HG02763 (cell line): ENCODE data around the gene ROR1.
"Not testable (repeated sequence)": the region's sequence is repeated elsewhere in the genome, so short reads cannot be mapped to it uniquely, and the experiment has no call there.

Source experiments
- ATAC-seq: cut with Tn5 transposase; IDR thresholded peaks from one replicate; pipeline ENCODE4 v1.9.1; 2021; ENCODE audit warnings: mild to moderate bottlenecking, moderate library complexity; ENCODE audit not compliant: unreplicated experiment

Gene ROR1

DNA sequence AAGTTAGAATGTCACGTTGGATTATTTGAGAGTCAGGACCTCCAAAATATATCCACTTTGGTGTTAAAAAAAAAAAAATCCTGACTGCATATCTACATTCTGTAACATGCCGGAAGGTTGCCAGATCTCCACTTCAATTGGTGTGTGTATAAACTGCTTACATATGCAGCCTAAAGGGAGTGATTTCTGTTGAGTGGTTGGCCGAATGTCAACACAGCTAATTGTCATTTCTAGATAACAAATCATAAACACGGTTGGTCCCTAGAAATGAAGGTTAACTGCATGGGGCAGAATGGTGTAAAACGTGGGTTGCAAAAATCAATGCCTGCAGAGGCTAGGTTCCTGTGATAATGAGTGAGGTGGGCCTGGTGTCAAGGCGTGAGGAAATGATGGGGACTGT, 15.0 kb upstream of the ROR1 start:
- ATAC-seq = no peak

DNA sequence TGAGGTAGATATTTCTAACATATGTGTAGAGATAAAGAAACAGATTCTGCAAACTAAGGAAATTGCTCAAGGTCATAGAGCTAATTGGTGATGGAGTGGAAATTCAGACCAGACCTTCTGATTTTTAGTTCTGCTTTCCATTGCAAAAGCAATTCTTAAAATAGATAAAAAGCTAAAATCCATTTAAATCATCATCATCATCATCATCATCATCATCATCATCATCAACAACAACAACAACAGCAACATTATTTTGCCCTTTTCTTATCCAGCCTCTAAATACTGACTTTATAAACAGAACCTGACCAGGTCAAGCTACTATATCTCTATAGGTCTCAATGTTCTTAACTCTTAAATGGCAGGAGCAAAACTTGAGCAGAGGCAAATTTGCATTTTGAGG, 14.0 kb upstream of the ROR1 start:
- ATAC-seq = no peak

DNA sequence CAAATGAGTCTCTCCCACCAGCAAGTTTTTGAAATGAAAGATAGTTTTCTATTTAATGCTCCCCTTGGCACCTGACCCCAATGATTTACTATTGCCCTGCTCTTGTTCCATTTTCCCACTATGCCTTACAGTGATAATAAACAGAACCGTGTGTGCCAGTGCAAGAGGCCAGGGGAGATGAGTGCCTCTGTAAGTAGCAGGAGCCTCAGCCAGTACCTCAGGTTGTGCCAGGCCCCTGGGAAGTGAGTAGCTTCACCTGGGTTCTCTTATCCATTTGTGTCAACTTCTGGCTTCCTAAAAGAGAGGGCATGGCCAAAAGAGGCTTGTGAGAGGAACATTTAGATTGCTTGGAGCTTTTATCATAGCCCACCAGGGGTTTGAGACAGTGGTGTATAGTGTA, 3.4 kb upstream of the ROR1 start:
- no peak for ATAC-seq

DNA sequence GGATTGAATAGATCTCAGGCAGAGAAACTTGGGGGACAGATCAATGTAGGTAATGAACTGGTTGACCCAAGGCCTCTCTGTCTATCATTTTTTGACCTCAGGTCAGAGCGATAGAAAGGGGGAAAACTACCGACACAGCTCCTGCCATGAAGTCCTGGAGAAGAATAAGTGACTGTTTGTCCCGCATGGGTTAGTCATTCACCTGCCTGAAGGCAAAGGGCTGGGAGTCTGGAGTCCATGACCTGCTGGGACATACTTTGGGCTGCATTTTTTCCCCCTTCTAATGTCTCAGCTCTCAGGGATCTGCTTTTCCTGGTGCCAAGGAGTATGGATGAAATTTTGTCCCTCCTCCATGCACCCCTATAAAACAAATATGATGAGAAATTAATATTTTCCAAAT, 1.6 kb upstream of the ROR1 start:
- ATAC-seq = no peak

DNA sequence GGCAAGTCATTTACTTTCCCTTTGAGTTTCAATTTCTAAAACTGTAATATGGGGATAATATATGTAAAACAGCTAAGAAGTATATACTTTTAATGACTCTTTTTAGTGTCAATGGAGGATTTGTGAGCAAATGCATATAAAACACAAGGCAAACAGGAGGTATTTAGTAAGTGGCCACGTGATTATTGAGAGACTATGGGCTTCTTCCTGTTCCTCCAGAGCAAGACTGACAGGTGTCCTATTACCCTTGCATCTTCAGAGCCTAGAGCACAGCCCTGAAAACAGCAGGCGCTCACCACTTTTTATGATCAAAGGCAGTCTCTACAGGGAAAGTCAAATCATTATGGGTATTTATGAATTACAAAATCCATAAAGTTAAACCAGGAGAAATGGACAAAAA, 941 bp upstream of the ROR1 start:
- no peak for ATAC-seq

DNA sequence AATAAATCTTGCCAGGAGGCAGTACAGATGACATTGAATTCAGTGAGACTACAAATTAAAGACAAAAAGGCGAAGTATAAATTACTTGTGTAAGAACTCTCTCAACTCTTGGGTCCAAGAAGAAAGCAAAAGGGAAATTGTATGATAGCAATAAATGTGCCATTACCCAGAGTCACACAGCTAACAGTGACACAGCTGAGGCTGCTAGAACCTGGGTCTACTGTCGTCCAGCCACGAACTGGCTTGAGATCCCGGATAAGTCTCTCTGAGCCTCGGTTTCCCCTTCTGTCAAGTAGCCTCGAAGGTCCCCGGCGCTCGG, 362 bp upstream of the ROR1 start:
- no peak for ATAC-seq

DNA sequence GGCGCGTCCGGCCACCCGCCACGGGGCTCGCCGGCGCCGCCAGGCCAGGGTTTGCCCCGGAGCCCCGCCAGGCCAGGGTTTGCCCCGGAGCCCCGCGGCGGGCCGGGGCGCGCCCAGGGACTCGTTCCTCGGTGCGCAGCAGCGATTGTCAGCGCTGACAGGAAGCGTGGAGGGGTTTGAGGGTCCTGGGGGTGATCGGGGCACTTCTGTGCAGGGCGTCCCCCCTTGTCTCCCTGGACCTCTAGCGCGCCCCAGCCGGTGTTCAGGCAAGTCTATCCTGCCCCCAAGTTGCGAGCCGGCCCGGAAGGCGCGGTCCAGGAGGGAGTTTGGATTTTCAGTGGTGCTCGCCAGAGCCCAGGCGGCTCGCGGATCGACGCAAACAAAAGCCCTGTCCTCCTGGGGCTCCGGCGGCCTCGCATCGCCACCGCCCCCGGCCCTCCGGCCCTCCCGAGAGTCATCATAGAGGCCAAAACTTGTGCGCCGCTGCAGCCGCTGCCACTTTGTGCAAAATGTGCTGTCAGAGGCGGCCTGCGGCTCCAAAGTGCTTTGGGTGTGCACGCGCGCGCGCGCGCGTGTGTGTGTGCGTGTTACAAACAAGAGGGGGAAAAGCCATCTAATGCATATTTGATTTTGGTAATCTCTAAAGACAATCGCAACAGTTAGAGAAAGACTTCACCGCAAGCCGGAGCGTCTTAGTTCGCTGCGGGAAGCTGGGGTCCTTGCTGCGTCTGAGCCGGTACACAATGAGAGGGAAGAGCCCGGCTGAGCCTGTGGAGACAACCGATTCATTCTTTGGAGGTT, 1.0 kb downstream of the ROR1 start:
- ATAC-seq = no peak

DNA sequence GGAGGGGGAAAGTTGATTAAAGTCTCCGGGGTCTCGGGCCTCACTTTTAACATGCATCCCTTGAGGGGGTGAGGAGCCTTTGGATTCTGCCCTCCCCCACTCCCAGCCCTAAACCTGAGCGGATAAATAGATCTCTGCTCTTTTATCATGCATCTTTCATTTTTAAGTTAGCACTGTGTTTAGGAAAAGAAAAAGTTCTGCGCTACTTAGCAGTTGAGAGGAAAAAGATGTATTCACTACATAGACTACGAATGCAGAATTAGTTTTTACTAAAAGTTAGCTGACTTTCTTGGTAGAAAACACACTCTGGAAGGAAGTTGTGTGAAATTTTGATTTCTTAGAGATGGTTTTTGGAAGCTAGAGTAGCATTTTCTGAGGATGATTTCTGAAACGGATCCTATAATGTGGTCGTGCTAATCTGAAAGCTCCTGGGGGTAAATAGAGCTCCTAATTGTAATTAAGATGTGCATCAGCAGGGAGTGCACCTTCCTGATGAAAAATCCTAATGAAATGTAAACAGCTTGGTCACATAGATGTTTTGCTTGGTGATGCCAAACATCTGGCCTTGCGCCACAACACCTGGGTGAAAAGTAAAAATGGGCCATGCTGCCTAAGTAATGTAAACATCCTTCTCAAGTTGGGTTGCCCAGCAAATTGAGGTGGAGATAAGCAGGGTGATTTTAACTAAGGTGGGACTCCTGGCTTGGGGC, 1.8 kb downstream of the ROR1 start:
- no peak for ATAC-seq

DNA sequence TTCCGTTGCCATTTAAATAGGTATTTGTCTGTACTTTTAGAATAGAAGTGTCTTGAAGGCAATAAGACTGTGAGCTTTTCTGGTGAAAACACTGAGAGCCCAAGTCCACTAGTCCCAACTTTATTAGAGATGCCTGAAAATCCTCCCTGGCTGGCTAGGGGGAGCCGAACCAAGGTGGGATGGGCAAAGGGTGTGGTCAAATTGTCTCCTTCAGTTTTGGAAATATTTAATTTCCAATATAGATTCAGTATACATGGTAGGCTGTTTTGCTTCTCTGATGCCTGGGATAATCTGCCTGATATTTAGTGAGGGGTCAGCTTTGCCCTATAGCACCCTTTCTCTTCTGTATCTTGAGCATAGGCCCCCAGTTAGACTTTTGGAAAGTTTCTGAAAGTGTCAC, 3.5 kb downstream of the ROR1 start:
- ATAC-seq = no peak

DNA sequence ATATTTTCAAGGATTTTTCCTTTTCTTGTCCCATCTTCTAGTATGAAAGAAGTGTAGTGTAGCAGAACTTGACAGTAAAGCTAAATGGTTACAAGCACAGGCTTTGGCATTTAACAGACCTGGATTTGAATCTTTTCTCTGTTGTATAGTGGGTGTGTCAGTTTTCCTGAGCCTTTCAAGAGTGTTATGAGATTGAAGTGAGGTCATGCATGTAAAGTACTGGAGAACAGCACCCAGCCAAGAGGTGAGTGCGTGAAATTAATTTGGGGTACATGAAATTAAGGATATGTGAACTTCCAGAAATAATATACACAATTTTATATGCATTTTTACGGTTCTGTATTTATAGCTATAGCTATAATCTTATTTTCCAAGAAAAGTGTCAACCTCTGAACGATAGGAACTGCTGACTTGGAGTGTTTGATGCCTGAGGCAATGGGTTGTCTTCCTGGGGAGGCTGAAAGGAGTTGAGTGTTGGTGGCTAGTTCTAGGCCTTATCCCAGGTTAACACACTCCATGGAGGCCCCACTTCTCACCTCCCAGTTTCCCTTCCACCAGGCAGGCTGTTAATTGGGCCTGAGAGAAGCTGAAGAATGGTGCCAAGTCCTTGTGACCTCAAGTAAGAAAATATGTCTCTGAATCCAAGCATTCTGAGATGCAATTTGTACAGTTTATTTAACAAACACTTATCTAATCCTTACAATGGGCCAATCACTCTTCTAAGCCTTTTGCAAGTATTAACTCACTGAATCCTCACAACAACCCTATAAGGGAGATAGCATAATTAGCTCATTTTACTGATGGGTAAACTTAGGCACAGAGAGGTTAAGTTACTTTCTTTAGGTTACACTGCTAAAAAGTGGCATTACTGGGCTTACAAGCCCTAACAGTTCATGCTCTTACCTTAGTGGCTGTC, 4.4 kb downstream of the ROR1 start:
- ATAC-seq = no peak

DNA sequence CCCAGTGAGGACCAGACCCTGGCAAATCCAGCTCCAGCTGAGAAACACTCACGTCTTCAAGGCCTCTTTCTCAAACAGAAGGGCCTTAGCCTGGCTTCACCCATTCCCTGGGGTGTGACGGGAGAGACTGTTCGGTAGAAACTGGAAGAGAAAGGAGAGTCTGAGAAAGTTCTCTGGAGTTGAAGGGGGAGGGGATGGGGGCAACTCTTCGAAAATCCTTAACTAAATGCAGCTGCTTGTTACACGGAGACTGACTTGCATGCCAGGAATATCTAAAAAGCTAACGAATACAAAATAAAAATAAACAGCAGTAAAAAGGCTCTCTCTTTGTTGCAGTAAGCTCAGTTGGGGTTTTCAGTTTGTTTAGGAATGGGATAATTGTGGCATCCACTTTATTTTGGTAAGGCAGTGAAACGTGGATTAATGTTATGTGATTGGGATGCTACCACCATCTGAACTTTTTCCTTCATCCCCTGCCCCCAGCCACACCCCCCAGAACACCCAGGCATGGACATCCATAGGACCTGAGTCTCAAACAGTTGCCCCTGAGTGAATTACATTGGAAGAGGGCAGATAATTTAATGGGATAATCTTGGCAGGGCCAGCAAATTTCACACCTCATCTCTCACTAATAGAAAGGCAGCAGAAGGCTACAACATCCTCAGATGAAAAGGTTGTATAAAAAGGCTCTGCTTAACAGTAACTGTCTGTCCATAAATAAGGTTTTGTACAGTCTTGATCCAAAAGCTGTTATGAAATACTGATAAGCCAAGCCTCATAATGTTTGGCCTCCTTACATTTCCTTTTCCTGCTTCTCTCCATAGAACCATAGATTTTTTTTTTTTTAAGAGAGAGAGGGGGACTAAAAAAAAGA, 5.8 kb downstream of the ROR1 start:
- no peak for ATAC-seq

DNA sequence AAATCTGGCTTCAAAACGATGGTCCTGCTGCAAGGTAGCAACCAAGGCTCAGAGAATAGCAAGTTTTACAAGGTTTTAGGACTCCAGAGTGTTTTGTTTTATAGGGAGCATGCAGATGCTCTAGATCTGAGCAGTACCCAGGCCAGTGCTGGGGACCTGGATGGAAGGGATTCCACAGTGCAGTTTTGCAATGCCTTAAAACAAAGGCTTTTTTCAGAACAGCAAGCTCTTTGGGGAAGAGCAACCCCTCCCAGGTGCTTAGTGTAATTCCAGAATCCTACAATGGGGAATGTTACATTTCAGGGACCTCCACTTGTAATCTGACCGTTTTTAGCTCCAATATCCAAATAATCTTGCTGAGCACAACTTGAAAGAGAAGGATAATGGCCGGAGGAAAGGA, 6.7 kb downstream of the ROR1 start:
- no peak for ATAC-seq

DNA sequence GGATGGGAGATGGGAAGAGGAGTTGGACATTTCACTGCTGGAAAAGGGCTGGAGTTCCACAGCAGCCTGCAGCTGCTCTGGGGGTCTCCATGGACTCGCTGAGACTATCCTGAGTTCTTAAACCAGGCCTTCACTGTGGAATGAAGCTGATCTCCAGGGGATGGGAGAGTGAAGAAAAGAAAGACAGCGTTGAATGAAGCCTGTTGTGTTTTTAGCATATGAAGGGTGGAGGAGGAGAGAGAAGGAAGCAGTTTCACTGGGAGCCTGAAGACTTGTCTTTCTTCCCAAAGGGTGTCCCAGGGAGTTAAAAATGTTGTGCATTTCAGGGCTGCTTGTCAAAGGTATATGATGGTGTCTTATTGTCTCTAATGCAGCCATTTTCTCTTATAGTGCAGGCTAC, 9.2 kb downstream of the ROR1 start:
- ATAC-seq = no peak

DNA sequence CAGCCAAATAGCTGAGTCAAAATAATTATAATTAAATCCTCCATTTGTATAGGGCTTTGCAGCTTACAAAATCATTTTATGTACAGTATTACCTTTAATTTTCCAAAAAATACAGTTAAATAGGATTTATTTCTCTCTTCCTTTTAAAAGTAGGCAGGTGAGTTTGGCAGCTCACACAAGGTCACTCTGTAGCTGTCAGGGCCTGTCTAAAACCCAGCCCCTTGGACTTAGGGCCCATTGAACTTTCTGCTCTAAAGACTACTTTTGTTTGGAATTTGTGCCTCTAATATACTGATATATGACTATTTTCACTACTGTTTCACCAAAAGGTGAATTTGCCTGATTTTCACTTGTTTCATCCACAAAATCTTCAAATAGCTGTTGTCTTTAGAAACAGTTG, 10.3 kb downstream of the ROR1 start:
- no peak for ATAC-seq

DNA sequence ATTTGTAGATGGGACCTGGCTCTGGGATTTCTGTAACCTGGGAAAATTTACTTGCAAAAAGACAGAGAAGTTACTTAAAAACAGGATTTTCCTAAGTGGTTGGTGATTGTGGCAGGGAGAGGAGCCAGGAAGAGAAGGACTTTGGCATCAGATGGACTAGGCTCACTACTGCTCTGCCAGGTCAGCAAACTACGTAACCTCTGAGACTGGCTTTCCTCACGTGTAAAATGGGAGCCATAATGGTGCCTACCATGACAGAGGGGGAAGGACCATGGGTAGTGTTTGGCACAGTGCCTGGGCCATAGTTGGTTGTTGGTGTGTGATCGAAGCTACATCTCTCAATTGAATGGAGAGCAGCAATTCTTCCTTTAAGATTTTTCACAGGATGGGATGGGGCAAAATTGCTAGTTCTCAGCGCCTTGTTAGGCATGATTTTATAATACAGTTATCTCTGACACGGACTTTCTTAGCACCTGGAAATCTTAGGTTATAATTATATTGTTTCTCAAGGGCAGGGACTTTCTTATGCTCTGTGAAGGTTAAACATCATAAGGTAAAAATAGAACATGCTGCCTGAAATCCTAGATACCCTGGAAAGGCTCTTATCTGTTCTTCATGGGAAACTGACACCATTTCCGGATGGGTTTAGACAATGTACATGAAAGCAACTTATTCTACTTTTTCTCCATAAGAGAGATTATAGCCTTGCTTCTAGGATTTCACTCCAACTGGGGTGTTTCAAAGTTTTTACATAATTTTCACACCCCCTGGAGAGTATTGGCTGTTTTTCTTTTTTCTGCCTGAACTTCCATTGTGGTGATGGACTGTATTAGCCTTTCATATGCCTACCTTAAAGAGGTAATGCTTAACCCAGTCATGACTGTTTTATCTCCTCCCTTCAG, 10.9 kb downstream of the ROR1 start:
- no peak for ATAC-seq

DNA sequence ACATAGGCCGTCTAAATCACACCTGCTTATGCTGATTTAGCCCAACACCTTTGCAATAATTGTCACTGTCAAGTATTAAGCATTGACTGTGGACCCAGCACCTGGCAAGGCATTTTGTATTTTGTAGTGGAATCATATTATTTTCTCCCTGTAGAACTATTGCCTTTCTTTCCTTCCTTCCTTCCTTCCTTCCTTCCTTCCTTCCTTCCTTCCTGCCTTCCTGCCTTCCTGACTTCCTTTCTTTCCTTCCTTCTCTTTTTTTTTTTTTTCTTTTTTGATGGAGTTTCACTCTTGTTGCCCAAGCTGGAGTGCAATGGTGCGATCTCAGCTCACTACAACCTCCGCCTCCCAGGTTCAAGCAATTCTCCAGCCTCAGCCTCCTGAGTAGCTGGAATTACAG, 13.5 kb downstream of the ROR1 start:
- ATAC-seq = not testable (repeated sequence)

DNA sequence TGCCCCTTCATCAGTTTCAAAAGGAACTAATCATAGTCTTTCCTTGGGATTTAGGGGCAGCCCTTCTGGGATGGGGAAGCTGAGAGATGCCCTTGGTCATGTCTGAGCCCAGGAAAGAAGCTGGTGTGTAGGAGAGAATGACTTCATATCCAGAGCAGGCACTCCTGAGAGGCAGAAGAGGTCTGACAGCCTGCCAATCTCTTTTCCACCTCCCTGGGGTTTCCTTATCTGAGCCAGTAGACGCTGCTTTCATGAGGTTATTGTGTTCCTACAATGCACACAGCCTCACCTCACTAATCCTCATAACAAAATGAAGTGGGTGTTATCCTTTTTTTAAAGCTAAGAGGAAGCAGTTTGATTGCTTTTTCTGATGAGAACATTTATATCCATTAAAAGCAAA, 14.1 kb downstream of the ROR1 start:
- ATAC-seq = no peak

DNA sequence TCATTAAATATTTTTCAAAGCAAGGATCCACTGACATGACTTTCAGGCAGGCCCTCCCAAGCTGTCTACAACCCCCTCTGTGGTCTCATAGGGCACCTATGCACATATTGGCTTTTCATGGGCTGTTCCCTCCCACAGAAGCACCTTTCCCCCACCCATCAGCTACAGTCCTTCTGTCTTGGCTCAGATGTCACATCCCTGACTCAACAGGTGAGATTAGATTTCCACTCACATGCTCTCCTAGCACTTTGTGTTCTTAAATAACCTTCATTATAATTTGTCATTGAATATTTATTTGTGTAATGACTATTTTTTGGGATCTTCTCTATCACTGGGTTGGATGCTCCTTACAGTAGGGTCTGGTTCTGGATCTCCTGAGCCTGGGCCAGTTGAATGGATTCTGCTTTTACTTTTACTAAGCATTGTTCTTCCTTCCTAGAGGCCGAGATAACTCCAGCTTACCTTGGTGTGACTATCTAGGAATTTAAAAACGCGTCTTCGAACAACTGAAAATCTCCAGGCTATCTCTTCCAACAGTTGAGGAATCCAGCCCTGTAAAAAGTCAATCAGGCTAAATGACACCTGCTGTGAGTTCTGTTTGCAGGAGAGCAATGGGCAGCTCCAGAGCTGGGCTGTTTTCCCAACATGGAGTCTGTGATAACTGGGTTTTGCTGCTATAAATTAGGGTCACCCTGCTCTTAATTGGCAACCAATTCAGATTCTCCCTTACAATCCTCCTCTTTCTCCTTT, 16.2 kb downstream of the ROR1 start:
- ATAC-seq = no peak

DNA sequence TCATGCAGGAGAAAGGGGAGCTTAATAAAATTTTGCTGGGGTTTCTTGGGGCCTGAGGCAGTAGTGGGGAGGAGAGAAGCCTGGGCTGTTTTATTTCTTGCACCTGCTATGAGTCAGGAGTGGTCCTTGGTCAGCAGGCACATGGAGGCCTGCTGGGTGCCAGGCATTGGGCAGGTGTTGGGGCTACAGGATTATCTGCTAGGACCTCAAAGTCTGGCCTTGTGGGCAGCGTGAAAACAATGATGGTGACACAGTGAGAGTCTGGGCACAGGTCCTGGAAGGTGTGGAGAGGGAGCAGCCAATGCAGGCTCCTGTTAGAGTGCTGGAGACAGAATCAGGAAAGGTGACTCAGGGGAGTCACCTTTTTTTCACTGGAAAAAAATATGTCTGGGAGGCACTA, 17.2 kb downstream of the ROR1 start:
- ATAC-seq = no peak
